ENCODE measurements around the gene NFS1. TPM values are rescaled to one million over a fixed set of nuclear protein-coding genes. Genes with fewer than 3 reads are reported as not detected.

The NFS1 gene
- total RNA-seq, 1 donor from 2014 or later = 13.9 TPM

DNA sequence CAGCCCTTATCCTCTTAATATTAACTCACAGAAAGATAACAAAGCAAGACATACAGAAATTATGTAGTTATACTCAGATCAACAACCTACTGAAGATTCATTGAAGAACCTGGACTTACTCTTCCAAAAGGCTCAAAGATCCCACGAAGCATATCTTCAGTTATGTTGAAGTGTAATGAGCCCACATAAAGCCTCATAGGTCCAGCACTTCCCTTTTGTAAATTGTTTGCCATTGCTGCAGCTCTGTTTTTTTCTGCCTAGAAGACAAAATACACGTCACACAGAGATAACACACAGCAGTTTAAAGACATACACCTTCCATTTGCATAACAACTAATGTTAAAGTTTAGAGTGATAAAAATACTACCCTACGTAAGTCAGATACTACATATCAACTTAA lies 22.5 kb upstream of the NFS1 start:
- H3K9me3 Mint-ChIP-seq (ENCODE audit: unreplicated experiment) = peaks cover under 1% of the 10 kb centered on the region
- TF ChIP-seq, protein P1, sequence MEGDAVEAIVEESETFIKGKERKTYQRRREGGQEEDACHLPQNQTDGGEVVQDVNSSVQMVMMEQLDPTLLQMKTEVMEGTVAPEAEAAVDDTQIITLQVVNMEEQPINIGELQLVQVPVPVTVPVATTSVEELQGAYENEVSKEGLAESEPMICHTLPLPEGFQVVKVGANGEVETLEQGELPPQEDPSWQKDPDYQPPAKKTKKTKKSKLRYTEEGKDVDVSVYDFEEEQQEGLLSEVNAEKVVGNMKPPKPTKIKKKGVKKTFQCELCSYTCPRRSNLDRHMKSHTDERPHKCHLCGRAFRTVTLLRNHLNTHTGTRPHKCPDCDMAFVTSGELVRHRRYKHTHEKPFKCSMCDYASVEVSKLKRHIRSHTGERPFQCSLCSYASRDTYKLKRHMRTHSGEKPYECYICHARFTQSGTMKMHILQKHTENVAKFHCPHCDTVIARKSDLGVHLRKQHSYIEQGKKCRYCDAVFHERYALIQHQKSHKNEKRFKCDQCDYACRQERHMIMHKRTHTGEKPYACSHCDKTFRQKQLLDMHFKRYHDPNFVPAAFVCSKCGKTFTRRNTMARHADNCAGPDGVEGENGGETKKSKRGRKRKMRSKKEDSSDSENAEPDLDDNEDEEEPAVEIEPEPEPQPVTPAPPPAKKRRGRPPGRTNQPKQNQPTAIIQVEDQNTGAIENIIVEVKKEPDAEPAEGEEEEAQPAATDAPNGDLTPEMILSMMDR (IDR thresholded peaks at IDR 0.05; ENCODE audit: partially characterized antibody, unreplicated experiment) = no peak
- peaks cover 2% of the 10 kb centered on the region for H3K27me3 Mint-ChIP-seq (ENCODE audit: unreplicated experiment)
- DNase-seq = no peak
- H3K4me1 Mint-ChIP-seq (ENCODE audit: low read depth, unreplicated experiment) = no peaks in the 10 kb centered on the region
- no peak overlapping the region for H3K4me3 Mint-ChIP-seq (ENCODE audit: unreplicated experiment)
- no peak overlapping the region for H3K27ac Mint-ChIP-seq (ENCODE audit: unreplicated experiment)
- no peaks in the 10 kb centered on the region for H3K36me3 Mint-ChIP-seq (ENCODE audit: unreplicated experiment)

DNA sequence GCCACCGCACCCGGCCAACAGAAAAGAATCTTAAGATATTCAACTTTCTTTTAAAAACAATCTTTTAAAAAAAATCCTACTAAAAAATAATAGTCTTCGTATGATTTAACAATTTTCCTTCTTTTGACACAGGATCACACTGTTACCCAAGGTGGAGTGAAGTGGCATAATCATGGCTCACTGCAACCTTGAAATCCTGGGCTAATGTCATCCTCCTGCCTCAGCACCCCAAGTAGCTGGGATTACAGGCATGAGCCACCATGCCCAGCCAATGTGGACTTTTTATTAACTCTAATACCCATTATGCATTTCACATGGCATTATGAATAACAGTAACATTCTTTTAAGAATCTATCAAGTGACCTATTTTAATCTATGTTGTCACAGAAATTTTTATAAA lies 22.1 kb upstream of the NFS1 start:
- no peak overlapping the region for H3K27ac Mint-ChIP-seq (ENCODE audit: unreplicated experiment)
- H3K4me3 Mint-ChIP-seq (ENCODE audit: unreplicated experiment) = no peak overlapping the region

DNA sequence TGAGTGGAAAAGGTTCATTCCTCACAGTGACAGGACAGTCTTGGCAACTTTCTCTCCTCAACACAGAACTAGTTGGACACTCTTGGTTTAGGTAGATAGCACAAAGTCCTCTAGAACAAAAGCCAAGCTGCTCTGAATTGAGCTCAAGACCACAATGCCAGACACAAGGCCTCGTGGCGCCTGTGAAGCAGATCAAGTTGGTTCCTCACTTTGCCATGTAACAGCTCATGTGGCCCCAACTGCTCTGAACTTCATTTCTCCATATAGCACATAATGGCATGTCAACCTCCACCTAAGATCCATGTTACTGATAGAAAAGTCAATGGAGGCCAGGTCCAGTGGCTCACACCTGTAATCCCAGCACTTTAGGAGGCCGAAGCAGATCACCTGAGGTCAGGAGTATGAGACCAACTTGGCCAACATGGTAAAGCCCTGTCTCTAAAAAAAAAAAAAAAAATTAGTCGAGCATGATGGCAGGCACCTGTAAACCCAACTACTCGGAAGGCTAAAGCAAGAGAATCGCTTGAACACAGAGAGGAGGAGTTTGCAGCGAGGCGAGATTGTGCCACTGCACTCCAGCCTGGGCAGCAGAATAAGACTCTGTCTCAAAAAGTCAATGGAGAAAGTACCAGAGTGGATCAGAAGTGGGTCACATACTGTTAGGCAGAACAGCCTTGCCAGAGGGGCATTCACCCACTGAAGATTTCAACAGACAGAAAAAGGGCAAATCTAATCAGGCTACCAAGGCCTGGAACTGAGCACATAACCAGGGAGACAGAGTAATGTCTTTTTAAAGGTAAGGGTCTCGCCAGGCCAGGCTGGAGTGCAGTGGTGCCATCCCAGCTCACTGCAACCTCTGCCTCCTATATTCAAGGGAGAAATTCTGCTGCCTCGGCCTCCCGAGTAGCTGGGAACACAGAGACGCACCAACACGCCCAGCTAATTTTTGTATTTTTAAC lies 21.3 kb upstream of the NFS1 start:
- no peak overlapping the region for H3K27ac Mint-ChIP-seq (ENCODE audit: unreplicated experiment)
- no peaks in the 10 kb centered on the region for H3K9me3 Mint-ChIP-seq (ENCODE audit: unreplicated experiment)

More for the DNA sequence above, 22.1 kb upstream of the NFS1 start:
- TF ChIP-seq, protein P1 (IDR thresholded peaks at IDR 0.05; ENCODE audit: partially characterized antibody, unreplicated experiment) = no peak
- Mint-ChIP-seq H3K4me1 (ENCODE audit: low read depth, unreplicated experiment) (no peaks in the 10 kb centered on the region), H3K27me3 (ENCODE audit: unreplicated experiment) (peaks cover 2% of the 10 kb centered on the region), H3K36me3 (ENCODE audit: unreplicated experiment) (no peaks in the 10 kb centered on the region), H3K9me3 (ENCODE audit: unreplicated experiment) (no peaks in the 10 kb centered on the region)
- DNase-seq = no peak

DNA sequence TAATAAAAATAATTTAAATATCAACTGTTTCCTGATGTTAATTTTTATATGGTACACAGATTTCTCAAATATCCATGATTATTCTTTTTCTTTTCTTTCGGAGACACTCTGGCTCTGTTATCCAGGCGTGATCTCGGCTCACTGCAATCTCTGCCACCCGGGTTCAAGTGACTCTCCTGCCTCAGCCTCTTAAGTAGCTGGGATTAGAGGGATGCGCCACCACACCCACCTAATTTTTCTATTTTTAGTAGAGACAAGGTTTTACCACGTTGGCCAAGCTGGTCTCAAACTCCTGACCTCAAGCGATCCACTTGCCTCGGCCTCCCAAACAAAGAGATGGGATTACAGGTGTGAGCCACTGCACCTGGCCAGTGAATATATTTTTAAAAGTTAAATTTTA lies 20.6 kb upstream of the NFS1 start:
- no peaks in the 10 kb centered on the region for H3K36me3 Mint-ChIP-seq (ENCODE audit: unreplicated experiment)
- H3K4me3 Mint-ChIP-seq (ENCODE audit: unreplicated experiment) = no peak overlapping the region
- no peaks in the 10 kb centered on the region for H3K9me3 Mint-ChIP-seq (ENCODE audit: unreplicated experiment)
- TF ChIP-seq, protein P1 (IDR thresholded peaks at IDR 0.05; ENCODE audit: partially characterized antibody, unreplicated experiment) = no peak
- H3K27ac Mint-ChIP-seq (ENCODE audit: unreplicated experiment) = no peak overlapping the region
- no peak for DNase-seq
- no peaks in the 10 kb centered on the region for H3K4me1 Mint-ChIP-seq (ENCODE audit: low read depth, unreplicated experiment)
- no peaks in the 10 kb centered on the region for H3K27me3 Mint-ChIP-seq (ENCODE audit: unreplicated experiment)

More for the DNA sequence above, 21.3 kb upstream of the NFS1 start:
- Mint-ChIP-seq H3K27me3 (ENCODE audit: unreplicated experiment) (peaks cover 2% of the 10 kb centered on the region), H3K36me3 (ENCODE audit: unreplicated experiment) (no peaks in the 10 kb centered on the region), H3K4me1 (ENCODE audit: low read depth, unreplicated experiment) (no peaks in the 10 kb centered on the region), H3K4me3 (ENCODE audit: unreplicated experiment) (no peak overlapping the region)
- DNase-seq = no peak
- TF ChIP-seq, protein P1 (IDR thresholded peaks at IDR 0.05; ENCODE audit: partially characterized antibody, unreplicated experiment) = no peak
